ENCODE data around the gene PDE6D.

- no peak for TF ChIP-seq CTCF (IDR thresholded peaks at IDR 0.05)
- TF ChIP-seq POLR2A (IDR thresholded peaks at IDR 0.05) = no peak
Measured at GRCh38 chr2:231688719-231689118, 92.4 kb downstream of the PDE6D start.
